ENCODE data around the gene TRIM31. TPM values are rescaled to one million over a fixed set of nuclear protein-coding genes. Genes with fewer than 3 reads are reported as not detected.

Gene TRIM31
- total RNA-seq, 1 donor from 2014 or later: not detected

- Mint-ChIP-seq H3K27ac (peak within 1 kb of the TSS; percentile 96), H3K4me1 (ENCODE audit: low read depth) (peaks cover 22% of the 10 kb centered on the region), H3K4me3 (ENCODE audit: low read depth) (peak within 1 kb of the TSS; percentile 90), H3K36me3 (ENCODE audit: insufficient read depth) (peaks cover 6% of the 10 kb centered on the region), H3K9me3 (ENCODE audit: low read depth) (no peaks in the 10 kb centered on the region), H3K27me3 (no peaks in the 10 kb centered on the region)
- no peak for TF ChIP-seq CTCF (IDR thresholded peaks at IDR 0.05; ENCODE audit: unreplicated experiment)
- peak; percentile 76 for DNase-seq (ENCODE audit: low spot score, unreplicated experiment)
These were observed 51.6 kb downstream of the TRIM31 start, which contains the start of gene POLR1H for GRCh38 chr6:30061092-30061857. POLR1H (plus strand) TSS chr6:30061265; CDS start chr6:30061525, 260 bp downstream.

- Mint-ChIP-seq H3K9me3 (ENCODE audit: low read depth) (no peaks in the 10 kb centered on the region), H3K4me3 (ENCODE audit: low read depth) (peak overlapping the region; percentile 90), H3K4me1 (ENCODE audit: low read depth) (peaks cover 17% of the 10 kb centered on the region), H3K27me3 (no peaks in the 10 kb centered on the region), H3K36me3 (ENCODE audit: insufficient read depth) (peaks cover 6% of the 10 kb centered on the region), H3K27ac (peak overlapping the region; percentile 96)
- no peak for DNase-seq (ENCODE audit: low spot score, unreplicated experiment)
- TF ChIP-seq CTCF (IDR thresholded peaks at IDR 0.05; ENCODE audit: unreplicated experiment): no peak
These were observed 52.2 kb downstream of the TRIM31 start for GRCh38 chr6:30060606-30061091.

GRCh38 chr6:30055513-30055912 is 57.4 kb downstream of the TRIM31 start:
- no peaks in the 10 kb centered on the region for H3K9me3 Mint-ChIP-seq (ENCODE audit: low read depth)
- H3K36me3 Mint-ChIP-seq (ENCODE audit: insufficient read depth): peaks cover 3% of the 10 kb centered on the region
- no peak for TF ChIP-seq CTCF (IDR thresholded peaks at IDR 0.05; ENCODE audit: unreplicated experiment)
- H3K27ac Mint-ChIP-seq: no peak overlapping the region
- H3K4me1 Mint-ChIP-seq (ENCODE audit: low read depth): peaks cover 7% of the 10 kb centered on the region
- no peak for DNase-seq (ENCODE audit: low spot score, unreplicated experiment)
- H3K4me3 Mint-ChIP-seq (ENCODE audit: low read depth): no peak overlapping the region
- no peaks in the 10 kb centered on the region for H3K27me3 Mint-ChIP-seq

GRCh38 chr6:30053682-30054081 is 59.2 kb downstream of the TRIM31 start:
- TF ChIP-seq CTCF (IDR thresholded peaks at IDR 0.05; ENCODE audit: unreplicated experiment): no peak
- H3K36me3 Mint-ChIP-seq (ENCODE audit: insufficient read depth): peaks cover 3% of the 10 kb centered on the region

More at GRCh38 chr6:30053682-30054081, 59.2 kb downstream of the TRIM31 start:
- no peaks in the 10 kb centered on the region for H3K9me3 Mint-ChIP-seq (ENCODE audit: low read depth)
- no peak overlapping the region for H3K27ac Mint-ChIP-seq
- H3K27me3 Mint-ChIP-seq: no peaks in the 10 kb centered on the region
- H3K4me1 Mint-ChIP-seq (ENCODE audit: low read depth): no peaks in the 10 kb centered on the region
- H3K4me3 Mint-ChIP-seq (ENCODE audit: low read depth): no peak overlapping the region
- no peak for DNase-seq (ENCODE audit: low spot score, unreplicated experiment)

Other genes starting within 250 kb of the TRIM31 start
- 198 and 204 TPM in 2 replicates for gene HLA-A, start 170.6 kb downstream of the TRIM31 start, total RNA-seq
- 23.0 and 27.3 TPM in 2 replicates for gene POLR1H, start 51.8 kb downstream of the TRIM31 start, total RNA-seq
- 45.1 and 48.4 TPM in 2 replicates for gene PPP1R11, start 45.9 kb downstream of the TRIM31 start, total RNA-seq
- not detected in 2 replicates for gene RNF39, start 37.3 kb downstream of the TRIM31 start, total RNA-seq
- not detected in 2 replicates for gene TRIM40, start 23.1 kb upstream of the TRIM31 start, total RNA-seq
- gene TRIM10, start 48.1 kb upstream of the TRIM31 start, total RNA-seq: not detected in 2 replicates
- not detected in 2 replicates for gene TRIM15, start 50.5 kb upstream of the TRIM31 start, total RNA-seq
- gene TRIM26, start 100.3 kb upstream of the TRIM31 start, total RNA-seq: 49.5 and 52.9 TPM in 2 replicates
- 17.9 TPM in 2 replicates for gene TRIM39, start 213.8 kb upstream of the TRIM31 start, total RNA-seq
- gene RPP21, start 232.1 kb upstream of the TRIM31 start, total RNA-seq: 53.7 and 59.4 TPM in 2 replicates